Measurements from ENCODE around the gene TCF20.

Gene TCF20

GRCh38 chr22:42270510-42271190 lies at the start of gene TCF20:
TCF20 (minus strand) TSS chr22:42270653; CDS start chr22:42215305, 55,348 bp downstream.
- no peak for DNase-seq

GRCh38 chr22:42319386-42319785 lies 48.9 kb upstream of the TCF20 start:
- DNase-seq: no peak

- DNase-seq: no peak
Measured at GRCh38 chr22:42318967-42319366, 48.5 kb upstream of the TCF20 start.

GRCh38 chr22:42317691-42318547 lies 47.5 kb upstream of the TCF20 start:
- no peak for DNase-seq

- DNase-seq: no peak
Measured at GRCh38 chr22:42317008-42317407, 46.6 kb upstream of the TCF20 start.

- DNase-seq: no peak
Measured at GRCh38 chr22:42315392-42315756, 44.9 kb upstream of the TCF20 start.

- DNase-seq: no peak
Measured at GRCh38 chr22:42314709-42315391, 44.4 kb upstream of the TCF20 start.

- DNase-seq: no peak
Measured at GRCh38 chr22:42313804-42314581, 43.5 kb upstream of the TCF20 start.

- no peak for DNase-seq
Measured at GRCh38 chr22:42313204-42313603, 42.8 kb upstream of the TCF20 start.

- DNase-seq: no peak
Measured at GRCh38 chr22:42310291-42311015, 40.0 kb upstream of the TCF20 start.

- no peak for DNase-seq
Measured at GRCh38 chr22:42309865-42310264, 39.4 kb upstream of the TCF20 start.

- no peak for DNase-seq
Measured at GRCh38 chr22:42308892-42309468, 38.5 kb upstream of the TCF20 start.

- no peak for DNase-seq
Measured at GRCh38 chr22:42307806-42308563, 37.5 kb upstream of the TCF20 start.

GRCh38 chr22:42306010-42306409 lies 35.6 kb upstream of the TCF20 start:
- no peak for DNase-seq

GRCh38 chr22:42304324-42304790 lies 33.9 kb upstream of the TCF20 start:
- DNase-seq: no peak

- DNase-seq: no peak
Measured at GRCh38 chr22:42303396-42304323, 33.2 kb upstream of the TCF20 start.

GRCh38 chr22:42301742-42302102 lies 31.3 kb upstream of the TCF20 start:
- no peak for DNase-seq

GRCh38 chr22:42301077-42301741 lies 30.8 kb upstream of the TCF20 start:
- DNase-seq: no peak
